H1 (cell line): Measurements from ENCODE around the gene PAX5. TPM values are rescaled to one million over a fixed set of nuclear protein-coding genes. Genes with fewer than 3 reads are reported as not detected.

ENCODE experiments used
- GABPA ChIP-seq: IDR thresholded peaks from 2 replicates; pipeline ENCODE4 v1.6.1; 2011; ENCODE audit warnings: mild to moderate bottlenecking, low read length, moderate library complexity, borderline replicate concordance; ENCODE audit not compliant: insufficient read depth
- MAFK ChIP-seq: IDR thresholded peaks from 2 replicates; pipeline ENCODE4 v1.6.1; 2012; ENCODE audit warnings: low read depth, mild to moderate bottlenecking, improper control_type of control experiment, low read length
- POLR2A ChIP-seq, 2 experiments: IDR thresholded peaks; 1 replicate in 1 of 2; 2 replicates in 1 of 2; pipeline ENCODE4 v1.6.1; 2011; ENCODE audit warnings: low read depth in 2 of 2, low read length in 2 of 2, mild to moderate bottlenecking in 2 of 2; ENCODE audit errors: control extremely low read depth in 1 of 2
- RXRA ChIP-seq: IDR thresholded peaks from 2 replicates; pipeline ENCODE4 v1.6.1; 2011; ENCODE audit warnings: low read depth, mild to moderate bottlenecking, low read length, moderate library complexity; ENCODE audit not compliant: insufficient read depth
- SP4 ChIP-seq: IDR thresholded peaks from 2 replicates; pipeline ENCODE4 v1.6.1; 2012; ENCODE audit warnings: low read length, inconsistent platforms
- ZNF274 ChIP-seq: IDR thresholded peaks from 2 replicates; pipeline ENCODE4 v1.7.0; 2012; ENCODE audit warnings: low read length, borderline replicate concordance; ENCODE audit errors: extremely low read depth
- polyA plus RNA-seq, 7 experiments: library from polyadenylated mRNA; depleted of rRNA in 3 of 7; stranded (reverse) in 5 of 7; unstranded in 2 of 7; fragments of >200 nt in 5 of 7; fragments of 200-250 nt in 2 of 7; gene quantifications; 1 replicate in 5 of 7; 2 replicates in 1 of 7; 4 replicates in 1 of 7; pipeline versions ENCODE4 v1.2.1 to v1.2.3, GENCODE V29; 2011 to 2013; ENCODE audit warnings: missing spikeins in 2 of 7, mixed read lengths in 2 of 7
- total RNA-seq: library from RNA; stranded (reverse); fragmentation: NEBNext Ultra II Directional; extraction: Animal tissue kit (Norgen Biotek cat#: 25700); gene quantifications from 2 replicates; pipeline ENCODE4 v1.2.1, GENCODE V29; 2021

PAX5 gene
- total and polyA plus RNA-seq, 2 of the 8 experiments (the other 6 are each of a cell fraction or from before 2014, with no cell fraction given): 0.29 to 0.43 TPM

DNA sequence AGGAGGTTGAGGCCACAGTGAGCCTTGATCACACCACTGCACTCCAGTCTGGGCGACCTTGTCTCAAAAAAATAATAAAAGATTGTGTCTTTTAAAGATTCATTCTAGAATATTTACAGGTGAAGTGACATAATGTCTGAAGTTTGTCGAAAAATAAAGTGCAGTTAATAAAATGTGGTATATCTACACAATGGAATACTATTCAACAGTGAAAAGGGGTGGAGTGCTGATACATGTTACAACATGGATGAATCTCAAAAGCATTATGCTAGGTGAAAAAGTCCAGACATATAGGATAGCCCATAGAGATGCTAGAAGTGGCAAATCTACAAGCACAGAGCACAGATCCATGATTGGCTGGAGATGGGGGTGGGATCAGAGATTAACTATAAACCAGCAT, 101.9 kb downstream of the PAX5 start (continued):
- TF ChIP-seq SP4 (no peak), POLR2A (IDR thresholded peaks at IDR 0.05; ENCODE audit: control extremely low read depth in 1 of 2, low read depth in 2 of 2, low read length in 2 of 2) (no peak), GABPA (no peak), RXRA (no peak), ZNF274 (no peak), MAFK (no peak)
- TF ChIP-seq, all 59 proteins: peak for 0
